K562 (cell line): ENCODE data around the gene STX1A. TPM values are rescaled to one million over a fixed set of nuclear protein-coding genes. Genes with fewer than 3 reads are reported as not detected.

Source experiments
- ARHGAP35 ChIP-seq: fragments of 450-650 bp; IDR thresholded peaks from 2 replicates; pipeline ENCODE4 v1.6.1; 2018; ENCODE audit not compliant: partially characterized antibody
- CC2D1A ChIP-seq: fragments of 450-650 bp; IDR thresholded peaks from 2 replicates; pipeline ENCODE4 v1.6.1; 2017; ENCODE audit warnings: mild to moderate bottlenecking
- CREB3 ChIP-seq: fragments of 450-650 bp; conservative IDR thresholded peaks from 2 replicates; pipeline ENCODE4 v1.6.1; 2016; ENCODE audit warnings: missing genetic modification characterization, low read depth, mild to moderate bottlenecking, missing compliant biosample characterization, moderate library complexity
- CTCF ChIP-seq, 3 experiments: IDR thresholded peaks in 2 of 3; conservative IDR thresholded peaks in 1 of 3; 2 replicates each; pipeline ENCODE4 v1.5.1; 2011 to 2012; ENCODE audit warnings: low read length in 3 of 3, mild to moderate bottlenecking in 3 of 3, control low read depth in 2 of 3, improper control_type of control experiment in 1 of 3, inconsistent platforms in 1 of 3, low read depth in 1 of 3, mixed read lengths in 1 of 3, moderate library complexity in 1 of 3; ENCODE audit not compliant: insufficient read depth in 2 of 3
- ELF2 ChIP-seq: fragments of 250-450 bp; sonication (Bioruptor Pico); IDR thresholded peaks from 2 replicates; pipeline ENCODE4 v1.5.0; 2021; ENCODE audit warnings: mild to moderate bottlenecking
- HES1 ChIP-seq: fragments of 450-650 bp; IDR thresholded peaks from 2 replicates; pipeline ENCODE4 v1.6.1; 2016; ENCODE audit warnings: low read depth, mild to moderate bottlenecking, moderate library complexity
- KDM1A ChIP-seq, 2 experiments: fragments of 450-650 bp; IDR thresholded peaks; 2 replicates each; pipeline ENCODE4 v1.6.1; 2016; ENCODE audit warnings: mild to moderate bottlenecking in 2 of 2
- KDM5B ChIP-seq: fragments of 200-600 bp; sonication (generic); IDR thresholded peaks from 2 replicates; pipeline ENCODE4 v1.6.1; 2012; ENCODE audit warnings: low read depth, mild to moderate bottlenecking, moderate library complexity, low read length, control low read depth, inconsistent platforms; ENCODE audit not compliant: insufficient replicate concordance
- MAX ChIP-seq: sonication (generic); formaldehyde crosslinking; IDR thresholded peaks from 2 replicates; pipeline ENCODE4 v1.9.0; 2022; ENCODE audit warnings: mild to moderate bottlenecking, missing genetic modification reagents
- MAZ ChIP-seq, 2 experiments: fragments of 450-650 bp in 1 of 2; sonication (generic) in 1 of 2; formaldehyde crosslinking; IDR thresholded peaks in 1 of 2; conservative IDR thresholded peaks in 1 of 2; 2 replicates each; pipeline versions ENCODE4 v1.4.0 to v1.5.0; 2020; ENCODE audit warnings: mild to moderate bottlenecking in 1 of 2, missing genetic modification reagents in 1 of 2
- NCOA4 ChIP-seq: fragments of 450-650 bp; IDR thresholded peaks from 2 replicates; pipeline ENCODE4 v1.6.1; 2018; ENCODE audit warnings: mild to moderate bottlenecking; ENCODE audit not compliant: partially characterized antibody
- NR2F6 ChIP-seq: fragments of 450-650 bp; formaldehyde crosslinking; IDR thresholded peaks from 2 replicates; pipeline ENCODE4 v1.4.0; 2020; ENCODE audit warnings: mild to moderate bottlenecking
- NUFIP1 ChIP-seq: fragments of 450-650 bp; IDR thresholded peaks from 2 replicates; pipeline ENCODE4 v1.6.1; 2018; ENCODE audit not compliant: partially characterized antibody
- PYGO2 ChIP-seq: fragments of 450-650 bp; IDR thresholded peaks from 2 replicates; pipeline ENCODE4 v1.6.1; 2016; ENCODE audit warnings: mild to moderate bottlenecking, missing genetic modification characterization, moderate library complexity, missing compliant biosample characterization
- SNRNP70 ChIP-seq: fragments of 200-400 bp; formaldehyde crosslinking; optimal IDR thresholded peaks from 2 replicates; pipeline ENCODE3; 2017; ENCODE audit warnings: low read depth, low read length
- TCFL5 ChIP-seq: fragments of 250-450 bp; sonication (Bioruptor Pico); conservative IDR thresholded peaks from 2 replicates; pipeline ENCODE4 v1.6.1; 2021; ENCODE audit warnings: mild to moderate bottlenecking, moderate library complexity, matching md5 sums
- TFAM ChIP-seq: fragments of 250-450 bp; sonication (Bioruptor Pico); conservative IDR thresholded peaks from 2 replicates; pipeline ENCODE4 v1.5.0; 2021; ENCODE audit warnings: mild to moderate bottlenecking, moderate library complexity
- ZNF740 ChIP-seq, 3 experiments: fragments of 200-800 bp in 1 of 3; sonication (Bioruptor generic) in 1 of 3; sonication (generic) in 1 of 3; formaldehyde crosslinking in 1 of 3; IDR thresholded peaks; 2 replicates each; pipeline versions ENCODE4 v1.6.1 to v1.8.0; 2016 to 2022; ENCODE audit warnings: mild to moderate bottlenecking in 2 of 3, missing compliant biosample characterization in 2 of 3, missing genetic modification characterization in 2 of 3, missing genetic modification reagents in 1 of 3
- ZNF785 ChIP-seq: fragments of 250-450 bp; sonication (Bioruptor Pico); IDR thresholded peaks from 2 replicates; pipeline ENCODE4 v1.4.0; 2020; ENCODE audit warnings: mild to moderate bottlenecking
- polyA plus RNA-seq, 8 experiments: library from polyadenylated mRNA; depleted of rRNA in 4 of 8; stranded (reverse) in 5 of 8; unstranded in 3 of 8; fragments of >200 nt; fragmentation: Nextera tagmentation in 2 of 8; fragmentation: Illumina TruSeq in 1 of 8; extraction: Ambion mirVana in 2 of 8; extraction: Trizol in 1 of 8; gene quantifications; 2 replicates each; pipeline versions ENCODE4 v1.2.1 to v1.2.3, GENCODE V29; 2011 to 2014; ENCODE audit warnings: inconsistent platforms in 1 of 8, missing spikeins in 1 of 8
- total RNA-seq, 7 experiments: library from RNA; depleted of rRNA in 6 of 7; stranded (reverse); fragments of >200 nt in 6 of 7; fragmentation: Illumina TruSeq in 2 of 7; extraction: Trizol in 2 of 7; gene quantifications; 2 replicates each; pipeline versions ENCODE4 v1.2.1 to v1.2.3, GENCODE V29; 2011 to 2021; ENCODE audit warnings: low replicate concordance in 1 of 7

Gene STX1A
- total and polyA plus RNA-seq, 9 of the 15 experiments (the other 6 are each of a cell fraction or from before 2014, with no cell fraction given): 0.04 to 15.1 (median 6.3) TPM

- TF ChIP-seq HES1: peak; percentile 87
- TF ChIP-seq ZNF740 (CRISPR knock-in tag; IDR thresholded peaks at IDR 0.05): no peak
- TF ChIP-seq ZNF740 (tag; IDR thresholded peaks at IDR 0.05): no peak
- TF ChIP-seq NUFIP1: no peak
- TF ChIP-seq ZNF785 (CRISPR knock-in tag): no peak
- TF ChIP-seq TCFL5 (CRISPR knock-in tag): no peak
- no peak for TF ChIP-seq KDM5B
- TF ChIP-seq ELF2 (CRISPR knock-in tag): no peak
- peak; percentile 66 to 89; a peak in 3 of 4 replicates for TF ChIP-seq MAZ (CRISPR knock-in tag; conservative IDR thresholded peaks at IDR 0.05 in 1 of 2, IDR thresholded peaks at IDR 0.05 in 1 of 2)
- TF ChIP-seq CTCF (IDR thresholded peaks at IDR 0.05 in 2 of 3, conservative IDR thresholded peaks at IDR 0.05 in 1 of 3; ENCODE audit: insufficient read depth in 2 of 3, low read depth in 1 of 3, low read length in 3 of 3): no peak
- TF ChIP-seq MAX (CRISPR knock-in tag): peak; percentile 60
- TF ChIP-seq NR2F6 (CRISPR knock-in tag): no peak
- no peak for TF ChIP-seq NCOA4
- TF ChIP-seq TFAM (CRISPR knock-in tag): no peak
- TF ChIP-seq KDM1A (IDR thresholded peaks at IDR 0.05): peak; percentile 96 to 98
- no peak for TF ChIP-seq SNRNP70
- TF ChIP-seq CREB3 (tag): no peak
- no peak for TF ChIP-seq ARHGAP35
- TF ChIP-seq CC2D1A: peak; percentile 57; the same call in 1 of the 2 replicates
- no peak for TF ChIP-seq PYGO2 (tag)
Measured at GRCh38 chr7:73715648-73716317, 3.7 kb downstream of the STX1A start (continued).
